Measurements from ENCODE around the gene AP2A1. TPM values are rescaled to one million over a fixed set of nuclear protein-coding genes. Genes with fewer than 3 reads are reported as not detected.

The AP2A1 gene
- total RNA-seq, 6 donors from 2014 or later, result 46.0 to 113 (median 77.6) TPM

DNA sequence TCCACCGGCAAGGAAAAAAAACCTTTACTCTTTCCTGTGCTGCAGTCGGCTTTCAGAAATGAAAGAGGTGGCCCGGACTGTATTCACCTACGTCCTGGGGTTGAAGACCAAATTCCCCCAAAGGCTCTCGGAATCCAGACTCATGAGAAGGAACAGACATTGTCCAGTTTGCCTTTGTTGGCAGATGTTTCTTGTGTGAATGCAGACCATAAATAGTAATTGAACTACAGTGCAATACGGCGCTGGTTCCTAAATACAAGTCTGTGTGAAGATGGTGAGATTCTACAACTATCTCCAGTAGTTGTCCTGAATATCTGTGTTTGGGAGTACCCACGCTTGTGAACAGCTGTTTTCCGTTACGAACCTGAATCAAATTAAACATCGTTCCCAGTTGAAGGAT lies 72.9 kb downstream of the AP2A1 start:
- no peak overlapping the region for H3K4me3 ChIP-seq
- TF ChIP-seq EP300 (IDR thresholded peaks at IDR 0.05) (no peak), POLR2AphosphoS5 (IDR thresholded peaks at IDR 0.05) (no peak), POLR2A (IDR thresholded peaks at IDR 0.05) (no peak)
- TF ChIP-seq, protein P1, sequence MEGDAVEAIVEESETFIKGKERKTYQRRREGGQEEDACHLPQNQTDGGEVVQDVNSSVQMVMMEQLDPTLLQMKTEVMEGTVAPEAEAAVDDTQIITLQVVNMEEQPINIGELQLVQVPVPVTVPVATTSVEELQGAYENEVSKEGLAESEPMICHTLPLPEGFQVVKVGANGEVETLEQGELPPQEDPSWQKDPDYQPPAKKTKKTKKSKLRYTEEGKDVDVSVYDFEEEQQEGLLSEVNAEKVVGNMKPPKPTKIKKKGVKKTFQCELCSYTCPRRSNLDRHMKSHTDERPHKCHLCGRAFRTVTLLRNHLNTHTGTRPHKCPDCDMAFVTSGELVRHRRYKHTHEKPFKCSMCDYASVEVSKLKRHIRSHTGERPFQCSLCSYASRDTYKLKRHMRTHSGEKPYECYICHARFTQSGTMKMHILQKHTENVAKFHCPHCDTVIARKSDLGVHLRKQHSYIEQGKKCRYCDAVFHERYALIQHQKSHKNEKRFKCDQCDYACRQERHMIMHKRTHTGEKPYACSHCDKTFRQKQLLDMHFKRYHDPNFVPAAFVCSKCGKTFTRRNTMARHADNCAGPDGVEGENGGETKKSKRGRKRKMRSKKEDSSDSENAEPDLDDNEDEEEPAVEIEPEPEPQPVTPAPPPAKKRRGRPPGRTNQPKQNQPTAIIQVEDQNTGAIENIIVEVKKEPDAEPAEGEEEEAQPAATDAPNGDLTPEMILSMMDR (IDR thresholded peaks at IDR 0.05), result no peak
- no peaks in the 10 kb centered on the region for H3K27me3 ChIP-seq
- WGBS, 2 donors, result 89 to 95% methylated on average over 11 of the region's 11 CpGs
- no peak overlapping the region for H3K27ac ChIP-seq
- H3K9me3 ChIP-seq, result no peaks in the 10 kb centered on the region
- no peak for DNase-seq
- no peaks in the 10 kb centered on the region for H3K4me1 ChIP-seq
- H3K36me3 ChIP-seq, result peaks cover 7 to 65% (median 52%) of the 10 kb centered on the region in 4 donors
- no peak for ATAC-seq (ENCODE audit: low FRiP score in 2 of 2)

GRCh38 chr19:49840321-49840720 lies 73.5 kb downstream of the AP2A1 start:
- no peak overlapping the region for H3K4me3 ChIP-seq
- ATAC-seq (ENCODE audit: low FRiP score in 2 of 2) (no peak), DNase-seq (no peak)
- no peaks in the 10 kb centered on the region for H3K27me3 ChIP-seq
- peaks cover 3 to 59% (median 46%) of the 10 kb centered on the region in 4 donors for H3K36me3 ChIP-seq
- WGBS, 2 donors, result 81 to 88% methylated on average over 11 of the region's 11 CpGs
- TF ChIP-seq, protein P1 (IDR thresholded peaks at IDR 0.05), result no peak
- H3K9me3 ChIP-seq, result no peaks in the 10 kb centered on the region
- no peaks in the 10 kb centered on the region for H3K4me1 ChIP-seq
- H3K27ac ChIP-seq, result no peak overlapping the region

- no peak for ATAC-seq (ENCODE audit: low FRiP score in 2 of 2)
- TF ChIP-seq, protein P1 (IDR thresholded peaks at IDR 0.05), result no peak
- TF ChIP-seq POLR2A (IDR thresholded peaks at IDR 0.05) (no peak), POLR2AphosphoS5 (IDR thresholded peaks at IDR 0.05) (no peak), EP300 (IDR thresholded peaks at IDR 0.05) (no peak)
- Histone ChIP-seq H3K27me3 (no peaks in the 10 kb centered on the region), H3K36me3 (peaks cover 3 to 54% (median 41%) of the 10 kb centered on the region in 4 donors), H3K4me3 (no peak overlapping the region), H3K9me3 (no peaks in the 10 kb centered on the region), H3K27ac (no peak overlapping the region), H3K4me1 (no peaks in the 10 kb centered on the region)
- no peak for DNase-seq
- 78 to 85% methylated on average over 17 of the region's 17 CpGs for WGBS, 2 donors
Measured at GRCh38 chr19:49840736-49841249, 74.0 kb downstream of the AP2A1 start.

- Histone ChIP-seq H3K36me3 (peaks cover 3 to 30% (median 18%) of the 10 kb centered on the region in 4 donors), H3K4me1 (peaks cover 0 to 4% (median 2%) of the 10 kb centered on the region in 4 donors), H3K27ac (no peak overlapping the region), H3K4me3 (no peak overlapping the region), H3K9me3 (no peaks in the 10 kb centered on the region), H3K27me3 (no peaks in the 10 kb centered on the region)
- TF ChIP-seq POLR2A (IDR thresholded peaks at IDR 0.05) (no peak), POLR2AphosphoS5 (IDR thresholded peaks at IDR 0.05) (no peak), EP300 (IDR thresholded peaks at IDR 0.05) (no peak)
- TF ChIP-seq, protein P1 (IDR thresholded peaks at IDR 0.05), result no peak
- ATAC-seq (ENCODE audit: low FRiP score in 2 of 2) (no peak), DNase-seq (no peak)
- WGBS, 2 donors, result 81 to 84% methylated on average over 3 of the region's 3 CpGs
Measured at GRCh38 chr19:49843265-49843664, 76.5 kb downstream of the AP2A1 start.
